ENCODE measurements around the gene SLC38A9.

The SLC38A9 gene

DNA sequence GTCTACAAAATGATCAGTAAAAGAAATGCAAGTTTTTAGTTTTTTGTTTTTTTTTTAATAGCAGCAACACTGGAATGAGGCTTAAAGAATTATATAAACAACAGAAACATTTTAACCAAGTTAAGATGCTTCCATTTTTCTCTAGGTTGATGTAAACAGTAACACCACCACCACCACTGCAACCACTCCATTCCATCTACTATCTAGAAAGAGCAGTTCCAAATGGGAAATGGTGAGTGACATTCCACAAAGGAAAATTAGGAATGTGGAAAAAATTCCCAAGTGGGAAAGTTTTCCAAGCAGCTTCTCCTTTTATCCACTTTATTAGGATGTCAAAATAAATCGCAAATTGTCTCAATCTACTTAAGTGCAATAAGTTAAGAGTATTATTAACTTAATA is 32.6 kb downstream of the SLC38A9 start:
- no peak overlapping the region for H2AFZ ChIP-seq

DNA sequence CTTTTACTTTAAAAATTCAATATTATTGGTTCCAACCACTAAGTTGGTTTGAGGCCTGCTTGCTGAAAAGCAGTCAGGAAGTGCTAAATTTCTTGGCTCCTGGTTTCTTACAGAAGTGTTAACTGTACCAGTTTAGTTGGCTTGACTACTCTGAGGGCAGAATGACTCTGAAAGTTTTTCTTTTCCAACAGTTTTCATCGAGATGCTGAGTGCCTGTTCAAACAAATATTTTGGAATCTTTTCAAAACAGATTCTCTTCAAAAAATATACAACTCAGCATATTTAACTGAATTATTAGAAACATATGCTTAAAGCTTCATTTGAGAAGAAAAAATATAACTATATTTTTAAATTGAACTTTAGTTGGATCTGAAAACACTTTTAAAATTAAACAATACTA is 37.0 kb downstream of the SLC38A9 start:
- H3K27me3 ChIP-seq (ENCODE audit: control insufficient read depth, insufficient read depth, low read length) = no peaks in the 10 kb centered on the region
- no peaks in the 10 kb centered on the region for H3K36me3 ChIP-seq (ENCODE audit: control insufficient read depth, insufficient read depth, low read length)
- peaks cover 5% of the 10 kb centered on the region for H3K4me1 ChIP-seq
- no peak overlapping the region for H3K4me2 ChIP-seq (ENCODE audit: low read length)
- H3K4me3 ChIP-seq (ENCODE audit: low read depth, low read length) = no peak overlapping the region
- H3K9ac ChIP-seq = no peak overlapping the region
- no peak overlapping the region for H2AFZ ChIP-seq
- TF ChIP-seq, protein P1, sequence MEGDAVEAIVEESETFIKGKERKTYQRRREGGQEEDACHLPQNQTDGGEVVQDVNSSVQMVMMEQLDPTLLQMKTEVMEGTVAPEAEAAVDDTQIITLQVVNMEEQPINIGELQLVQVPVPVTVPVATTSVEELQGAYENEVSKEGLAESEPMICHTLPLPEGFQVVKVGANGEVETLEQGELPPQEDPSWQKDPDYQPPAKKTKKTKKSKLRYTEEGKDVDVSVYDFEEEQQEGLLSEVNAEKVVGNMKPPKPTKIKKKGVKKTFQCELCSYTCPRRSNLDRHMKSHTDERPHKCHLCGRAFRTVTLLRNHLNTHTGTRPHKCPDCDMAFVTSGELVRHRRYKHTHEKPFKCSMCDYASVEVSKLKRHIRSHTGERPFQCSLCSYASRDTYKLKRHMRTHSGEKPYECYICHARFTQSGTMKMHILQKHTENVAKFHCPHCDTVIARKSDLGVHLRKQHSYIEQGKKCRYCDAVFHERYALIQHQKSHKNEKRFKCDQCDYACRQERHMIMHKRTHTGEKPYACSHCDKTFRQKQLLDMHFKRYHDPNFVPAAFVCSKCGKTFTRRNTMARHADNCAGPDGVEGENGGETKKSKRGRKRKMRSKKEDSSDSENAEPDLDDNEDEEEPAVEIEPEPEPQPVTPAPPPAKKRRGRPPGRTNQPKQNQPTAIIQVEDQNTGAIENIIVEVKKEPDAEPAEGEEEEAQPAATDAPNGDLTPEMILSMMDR (IDR thresholded peaks at IDR 0.05) = no peak
- H3K27ac ChIP-seq = no peak overlapping the region
- no peaks in the 10 kb centered on the region for H3K79me2 ChIP-seq
- H3K9me3 ChIP-seq (ENCODE audit: control insufficient read depth, low read length) = no peaks in the 10 kb centered on the region

More for the DNA sequence above, 32.6 kb downstream of the SLC38A9 start:
- Histone ChIP-seq H3K4me3 (ENCODE audit: low read depth, low read length) (no peak overlapping the region), H3K9me3 (ENCODE audit: control insufficient read depth, low read length) (no peaks in the 10 kb centered on the region), H3K27ac (no peak overlapping the region), H3K4me1 (peaks cover 17% of the 10 kb centered on the region), H3K36me3 (ENCODE audit: control insufficient read depth, insufficient read depth, low read length) (no peaks in the 10 kb centered on the region), H3K9ac (no peak overlapping the region), H3K27me3 (ENCODE audit: control insufficient read depth, insufficient read depth, low read length) (no peaks in the 10 kb centered on the region), H3K4me2 (ENCODE audit: low read length) (no peak overlapping the region), H3K79me2 (no peaks in the 10 kb centered on the region)
- TF ChIP-seq, protein P1 (IDR thresholded peaks at IDR 0.05) = no peak

DNA sequence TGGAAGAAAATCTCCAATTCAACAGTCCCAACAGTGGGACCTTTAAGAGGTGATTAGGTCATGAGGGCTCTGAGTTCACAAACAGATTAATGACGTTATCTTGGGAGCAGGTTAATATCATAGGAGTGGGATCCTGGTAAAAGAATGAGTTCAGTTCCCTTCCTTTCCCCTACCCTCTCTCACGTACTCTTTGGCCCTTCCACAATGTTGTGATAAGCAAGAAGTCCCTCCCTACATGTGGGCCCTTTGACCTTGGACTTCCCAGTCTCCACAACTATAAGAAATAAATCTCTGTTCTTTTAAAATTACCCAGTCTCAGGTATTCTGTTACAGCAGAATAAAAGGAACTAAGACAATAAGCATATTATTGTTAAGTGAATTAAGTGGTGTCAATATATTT is 37.8 kb downstream of the SLC38A9 start:
- no peak overlapping the region for H2AFZ ChIP-seq
- H3K4me2 ChIP-seq (ENCODE audit: low read length) = no peak overlapping the region
- no peak overlapping the region for H3K27ac ChIP-seq
- H3K4me1 ChIP-seq = peaks cover 5% of the 10 kb centered on the region
- no peaks in the 10 kb centered on the region for H3K9me3 ChIP-seq (ENCODE audit: control insufficient read depth, low read length)
- no peak overlapping the region for H3K4me3 ChIP-seq (ENCODE audit: low read depth, low read length)
- no peaks in the 10 kb centered on the region for H3K27me3 ChIP-seq (ENCODE audit: control insufficient read depth, insufficient read depth, low read length)
- H3K9ac ChIP-seq = no peak overlapping the region
- H3K79me2 ChIP-seq = no peaks in the 10 kb centered on the region
- no peaks in the 10 kb centered on the region for H3K36me3 ChIP-seq (ENCODE audit: control insufficient read depth, insufficient read depth, low read length)
- TF ChIP-seq, protein P1 (IDR thresholded peaks at IDR 0.05) = no peak

DNA sequence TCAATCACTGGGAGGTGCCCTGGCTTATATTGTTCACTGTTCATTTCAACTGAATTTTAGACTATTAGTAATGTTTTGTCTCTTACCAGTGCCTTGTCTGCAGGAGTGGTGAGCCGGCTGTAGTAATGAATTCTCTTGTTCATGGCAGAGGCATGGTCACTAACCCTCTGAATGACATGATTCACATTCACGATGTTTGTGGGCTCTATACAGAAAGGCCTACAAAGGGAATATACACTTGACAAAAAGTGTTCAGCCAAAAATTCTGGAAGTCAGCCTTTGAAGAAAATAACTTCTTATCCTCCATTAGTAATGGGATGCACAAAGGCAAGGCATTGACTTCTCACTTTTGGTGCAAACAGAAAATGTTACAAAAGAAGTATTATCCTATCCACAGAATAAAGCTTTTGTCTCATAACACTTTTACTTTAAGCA is 39.6 kb downstream of the SLC38A9 start:
- no peak overlapping the region for H2AFZ ChIP-seq
- H3K4me2 ChIP-seq (ENCODE audit: low read length) = no peak overlapping the region
- no peaks in the 10 kb centered on the region for H3K27me3 ChIP-seq (ENCODE audit: control insufficient read depth, insufficient read depth, low read length)
- H3K4me1 ChIP-seq = peaks cover 5% of the 10 kb centered on the region
- H3K79me2 ChIP-seq = no peaks in the 10 kb centered on the region
- H3K36me3 ChIP-seq (ENCODE audit: control insufficient read depth, insufficient read depth, low read length) = no peaks in the 10 kb centered on the region
- no peak overlapping the region for H3K27ac ChIP-seq
- no peak overlapping the region for H3K9ac ChIP-seq
- no peak overlapping the region for H3K4me3 ChIP-seq (ENCODE audit: low read depth, low read length)
- TF ChIP-seq, protein P1 (IDR thresholded peaks at IDR 0.05) = no peak
- H3K9me3 ChIP-seq (ENCODE audit: control insufficient read depth, low read length) = no peaks in the 10 kb centered on the region

DNA sequence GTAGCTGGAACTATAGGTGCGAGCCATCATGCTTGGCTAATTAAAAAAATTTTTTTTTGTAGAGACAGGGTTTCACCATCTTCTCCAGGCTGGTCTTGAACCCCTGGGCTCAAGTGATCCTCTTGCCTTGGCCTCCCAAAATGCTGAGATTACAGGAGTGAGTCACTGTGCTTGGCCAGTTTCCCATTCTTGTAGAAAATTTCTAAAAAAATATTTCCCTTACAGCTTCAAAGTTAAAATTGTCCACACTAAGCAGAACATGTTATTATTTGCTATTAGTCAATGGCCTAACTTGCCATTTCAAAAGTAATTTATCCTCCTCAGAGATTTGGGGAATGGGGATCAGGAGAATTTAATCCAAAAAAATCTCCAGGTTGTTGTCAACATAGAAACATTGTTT is 40.1 kb downstream of the SLC38A9 start:
- Histone ChIP-seq H3K9ac (no peak overlapping the region), H3K4me3 (ENCODE audit: low read depth, low read length) (no peak overlapping the region), H3K27me3 (ENCODE audit: control insufficient read depth, insufficient read depth, low read length) (no peaks in the 10 kb centered on the region), H2AFZ (no peak overlapping the region), H3K27ac (no peak overlapping the region), H3K4me1 (peaks cover 5% of the 10 kb centered on the region), H3K4me2 (ENCODE audit: low read length) (no peak overlapping the region), H3K79me2 (no peaks in the 10 kb centered on the region), H3K36me3 (ENCODE audit: control insufficient read depth, insufficient read depth, low read length) (no peaks in the 10 kb centered on the region), H3K9me3 (ENCODE audit: control insufficient read depth, low read length) (no peaks in the 10 kb centered on the region)
- TF ChIP-seq, protein P1 (IDR thresholded peaks at IDR 0.05) = no peak

Data from parathyroid adenoma (tissue), 2 donors.